Measurements from ENCODE around the gene PCYOX1L.

Gene PCYOX1L

GRCh38 chr5:149417711-149418368 is 60.0 kb downstream of the PCYOX1L start:
- Histone ChIP-seq H3K36me3 (no peaks in the 10 kb centered on the region), H3K4me3 (ENCODE audit: low read depth in 1 of 2, low read length in 1 of 2) (no peak overlapping the region), H3K27me3 (no peaks in the 10 kb centered on the region), H3K4me1 (ENCODE audit: control insufficient read depth in 1 of 2, insufficient read depth in 1 of 2, low read depth in 1 of 2, low read length in 1 of 2) (peaks cover 24 to 28% of the 10 kb centered on the region in 2 experiments), H3K27ac (no peak overlapping the region), H3K9me3 (no peaks in the 10 kb centered on the region)
- TF ChIP-seq, protein P1, sequence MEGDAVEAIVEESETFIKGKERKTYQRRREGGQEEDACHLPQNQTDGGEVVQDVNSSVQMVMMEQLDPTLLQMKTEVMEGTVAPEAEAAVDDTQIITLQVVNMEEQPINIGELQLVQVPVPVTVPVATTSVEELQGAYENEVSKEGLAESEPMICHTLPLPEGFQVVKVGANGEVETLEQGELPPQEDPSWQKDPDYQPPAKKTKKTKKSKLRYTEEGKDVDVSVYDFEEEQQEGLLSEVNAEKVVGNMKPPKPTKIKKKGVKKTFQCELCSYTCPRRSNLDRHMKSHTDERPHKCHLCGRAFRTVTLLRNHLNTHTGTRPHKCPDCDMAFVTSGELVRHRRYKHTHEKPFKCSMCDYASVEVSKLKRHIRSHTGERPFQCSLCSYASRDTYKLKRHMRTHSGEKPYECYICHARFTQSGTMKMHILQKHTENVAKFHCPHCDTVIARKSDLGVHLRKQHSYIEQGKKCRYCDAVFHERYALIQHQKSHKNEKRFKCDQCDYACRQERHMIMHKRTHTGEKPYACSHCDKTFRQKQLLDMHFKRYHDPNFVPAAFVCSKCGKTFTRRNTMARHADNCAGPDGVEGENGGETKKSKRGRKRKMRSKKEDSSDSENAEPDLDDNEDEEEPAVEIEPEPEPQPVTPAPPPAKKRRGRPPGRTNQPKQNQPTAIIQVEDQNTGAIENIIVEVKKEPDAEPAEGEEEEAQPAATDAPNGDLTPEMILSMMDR (IDR thresholded peaks at IDR 0.05), result no peak

GRCh38 chr5:149418910-149419531 is 61.2 kb downstream of the PCYOX1L start:
- peaks cover 28 to 40% of the 10 kb centered on the region in 2 experiments for H3K4me1 ChIP-seq (ENCODE audit: control insufficient read depth in 1 of 2, insufficient read depth in 1 of 2, low read depth in 1 of 2, low read length in 1 of 2)
- H3K27ac ChIP-seq, result no peak overlapping the region
- H3K4me3 ChIP-seq (ENCODE audit: low read depth in 1 of 2, low read length in 1 of 2), result no peak overlapping the region
- TF ChIP-seq, protein P1 (IDR thresholded peaks at IDR 0.05), result no peak
- H3K36me3 ChIP-seq, result no peaks in the 10 kb centered on the region
- no peaks in the 10 kb centered on the region for H3K27me3 ChIP-seq
- no peaks in the 10 kb centered on the region for H3K9me3 ChIP-seq

All from neutrophil (primary cell).